ENCODE results near the gene CA5A. TPM values are rescaled to one million over a fixed set of nuclear protein-coding genes. Genes with fewer than 3 reads are reported as not detected.
A peak's percentile ranks its signal among the peaks of the same experiment; 100 is the strongest.

The CA5A gene
- total and polyA plus RNA-seq, 2 of the 13 experiments (the other 11 are each of a cell fraction or from before 2014, with no cell fraction given), result 66.8 to 106 TPM

DNA sequence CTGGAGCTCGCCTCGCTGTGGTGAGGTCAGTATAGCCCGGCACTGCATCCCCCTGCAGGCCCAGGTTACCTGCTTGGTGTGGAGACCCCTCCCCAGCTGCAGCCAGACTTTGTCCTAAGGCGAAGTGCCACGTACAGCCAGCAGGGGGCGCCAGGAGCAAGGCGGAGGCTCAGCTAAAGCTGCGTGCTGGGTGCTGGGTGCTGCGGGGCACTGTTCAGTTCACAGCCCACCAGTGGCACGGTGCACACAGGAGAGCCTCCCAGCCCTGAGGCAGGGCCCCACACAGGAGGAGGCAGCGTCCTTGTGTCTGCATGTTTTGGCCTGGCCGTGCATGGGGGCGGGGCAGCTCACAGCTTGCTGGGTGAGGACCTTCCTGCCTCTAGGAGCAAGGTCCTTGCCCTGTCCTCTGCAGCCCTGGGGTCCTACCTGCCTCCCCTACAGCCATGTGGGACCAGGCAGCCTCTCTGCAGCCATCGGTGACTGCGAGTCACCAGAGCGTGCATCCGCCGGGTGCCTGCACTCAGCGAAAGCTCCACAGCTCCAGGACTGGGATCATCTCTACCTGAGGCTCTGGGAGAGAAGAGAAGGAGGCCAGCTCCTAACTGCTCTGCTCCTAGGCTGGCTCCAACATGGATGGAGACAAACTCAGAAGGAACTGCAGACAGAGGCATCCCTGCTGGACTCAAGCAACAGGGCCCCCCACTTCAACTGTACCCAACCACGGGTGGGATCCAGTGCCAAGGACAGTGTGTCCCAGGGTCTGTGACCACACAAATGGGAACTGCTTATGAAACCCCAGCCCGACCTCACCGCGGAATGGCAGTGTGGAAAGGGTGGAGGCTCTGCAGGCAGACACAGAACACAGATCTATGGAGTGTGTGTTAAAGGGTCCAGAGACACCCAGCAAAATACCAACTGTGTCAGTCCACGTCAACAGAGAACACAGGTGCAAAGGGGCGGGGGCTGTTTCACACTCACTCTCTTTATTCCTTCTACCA, 86.0 kb downstream of the CA5A start (continued):
- TF ChIP-seq ZBTB10 (CRISPR knock-in tag; IDR thresholded peaks at IDR 0.05; ENCODE audit: borderline replicate concordance), result no peak
- no peak for TF ChIP-seq MAX (IDR thresholded peaks at IDR 0.05)
- TF ChIP-seq, protein P1, sequence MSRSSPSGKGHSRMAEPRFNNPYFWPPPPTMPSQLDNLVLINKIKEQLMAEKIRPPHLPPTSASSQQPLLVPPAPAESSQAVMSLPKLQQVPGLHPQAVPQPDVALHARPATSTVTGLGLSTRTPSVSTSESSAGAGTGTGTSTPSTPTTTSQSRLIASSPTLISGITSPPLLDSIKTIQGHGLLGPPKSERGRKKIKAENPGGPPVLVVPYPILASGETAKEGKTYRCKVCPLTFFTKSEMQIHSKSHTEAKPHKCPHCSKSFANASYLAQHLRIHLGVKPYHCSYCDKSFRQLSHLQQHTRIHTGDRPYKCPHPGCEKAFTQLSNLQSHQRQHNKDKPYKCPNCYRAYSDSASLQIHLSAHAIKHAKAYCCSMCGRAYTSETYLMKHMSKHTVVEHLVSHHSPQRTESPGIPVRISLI (CRISPR knock-in tag; IDR thresholded peaks at IDR 0.05; ENCODE audit: borderline replicate concordance), result peak; percentile 83
- peak; percentile 83; the same call in 1 of the 2 replicates for TF ChIP-seq ZNF343 (CRISPR knock-in tag; IDR thresholded peaks at IDR 0.05)
- TF ChIP-seq SKI (IDR thresholded peaks at IDR 0.05; ENCODE audit: partially characterized antibody), result peak; percentile 87
- peak; percentile 60; the same call in 1 of the 2 replicates for TF ChIP-seq ZNF350 (CRISPR knock-in tag; IDR thresholded peaks at IDR 0.05; ENCODE audit: borderline replicate concordance, low read depth)
- peak; percentile 83 for TF ChIP-seq FOXA3 (CRISPR knock-in tag; IDR thresholded peaks at IDR 0.05)
- 0 out of 2 replicates have a peak, but pooled peaks have one; percentile 30 for TF ChIP-seq TFDP2 (CRISPR knock-in tag; IDR thresholded peaks at IDR 0.05)
- no peak for TF ChIP-seq ZBTB14 (CRISPR knock-in tag; IDR thresholded peaks at IDR 0.05)
- TF ChIP-seq ZNF34 (CRISPR knock-in tag; IDR thresholded peaks at IDR 0.05; ENCODE audit: borderline replicate concordance), result no peak
- TF ChIP-seq POLR2AphosphoS5 (IDR thresholded peaks at IDR 0.05; ENCODE audit: low read depth, low read length), result no peak; the same call in none of the 2 replicates
- TF ChIP-seq ZNF12 (CRISPR knock-in tag; IDR thresholded peaks at IDR 0.05), result no peak; the same call in 1 of the 2 replicates
- peak; percentile 31; the same call in 1 of the 2 replicates for TF ChIP-seq ZNF766 (CRISPR knock-in tag; IDR thresholded peaks at IDR 0.05; ENCODE audit: borderline replicate concordance)
- peak; percentile 45; the same call in 1 of the 2 replicates for TF ChIP-seq EEA1 (CRISPR knock-in tag; IDR thresholded peaks at IDR 0.05; ENCODE audit: borderline replicate concordance)
- TF ChIP-seq ZSCAN31 (CRISPR knock-in tag; IDR thresholded peaks at IDR 0.05; ENCODE audit: low read depth), result peak; percentile 99
- peak; percentile 64; the same call in 1 of the 2 replicates for TF ChIP-seq JUN (CRISPR knock-in tag; IDR thresholded peaks at IDR 0.05)
- TF ChIP-seq HNRNPH1 (optimal IDR thresholded peaks at IDR 0.05; ENCODE audit: low read depth, low read length), result no peak
- TF ChIP-seq CBFB (CRISPR knock-in tag; IDR thresholded peaks at IDR 0.05), result peak; percentile 92
- no peak for TF ChIP-seq DR1 (CRISPR knock-in tag; IDR thresholded peaks at IDR 0.05)
- no peak for TF ChIP-seq ZNF879 (CRISPR knock-in tag; IDR thresholded peaks at IDR 0.05)
- no peak for TF ChIP-seq PBX3 (CRISPR knock-in tag; IDR thresholded peaks at IDR 0.05; ENCODE audit: borderline replicate concordance)
